SK-N-SH (cell line): Measurements from ENCODE around the gene RBPJL. TPM values are rescaled to one million over a fixed set of nuclear protein-coding genes. Genes with fewer than 3 reads are reported as not detected.
A peak's percentile ranks its signal among the peaks of the same experiment; 100 is the strongest.

Experiments
- CTCF ChIA-PET: fragments of 300-600, 350-600 bp; formaldehyde crosslinking; extraction: SDS; loops from one replicate; lab custom pipeline; 2021; lab: Yijun Ruan, JAX
- POLR2A ChIA-PET: fragments of 350-600 bp; sonication (Branson Sonifier 250); formaldehyde crosslinking; extraction: SDS; loops from one replicate; lab custom pipeline; 2020; ENCODE audit warnings: antibody characterized with exemption, inconsistent platforms; lab: Yijun Ruan, JAX
- DNase-seq: peaks from one replicate; pipeline ENCODE4 v3.0.0; 2012
- H2AFZ ChIP-seq: fragments of 200-600 bp; sonication (generic); 2 replicates; pipeline ENCODE4 v1.8.1; 2016; ENCODE audit warnings: antibody characterized with exemption, mild to moderate bottlenecking, low read depth
- H3F3A ChIP-seq: fragments of 200-600 bp; sonication (generic); replicated peaks from 2 replicates; pipeline ENCODE3; 2016; ENCODE audit warnings: antibody characterized with exemption, mild to moderate bottlenecking; ENCODE audit not compliant: insufficient read depth
- H3K27ac ChIP-seq, 2 experiments: fragments of 200-500 bp in 1 of 2; fragments of 200-600 bp in 1 of 2; sonication (Bioruptor generic) in 1 of 2; sonication (generic), shearing (Covaris generic) in 1 of 2; 2 replicates each; pipeline versions ENCODE4 v1.5.1 to v1.6.1; 2014 to 2016; ENCODE audit warnings: low read depth in 2 of 2, inconsistent platforms in 1 of 2, low read length in 1 of 2, mild to moderate bottlenecking in 1 of 2, mixed read lengths in 1 of 2
- H3K27me3 ChIP-seq: fragments of 200-600 bp; sonication (generic), shearing (Covaris generic); 2 replicates; pipeline ENCODE4 v1.6.1; 2016; ENCODE audit warnings: mixed run types; ENCODE audit not compliant: insufficient read depth
- H3K36me3 ChIP-seq, 2 experiments: fragments of 200-500 bp in 1 of 2; fragments of 200-600 bp in 1 of 2; sonication (Bioruptor generic) in 1 of 2; sonication (generic) in 1 of 2; replicated peaks in 1 of 2; 2 replicates each; pipeline versions ENCODE3 to v1.5.1; 2014 to 2016; ENCODE audit warnings: low read length in 1 of 2, mild to moderate bottlenecking in 1 of 2; ENCODE audit not compliant: insufficient read depth in 2 of 2, control insufficient read depth in 1 of 2
- H3K4me1 ChIP-seq, 2 experiments: fragments of 200-500 bp in 1 of 2; fragments of 200-600 bp in 1 of 2; sonication (Bioruptor generic) in 1 of 2; sonication (generic), shearing (Covaris generic) in 1 of 2; 2 replicates each; pipeline versions ENCODE4 v1.5.1 to v1.6.1; 2014 to 2016; ENCODE audit warnings: low read depth in 1 of 2, low read length in 1 of 2, mixed run types in 1 of 2; ENCODE audit not compliant: insufficient read depth in 2 of 2, control insufficient read depth in 1 of 2
- H3K4me2 ChIP-seq: fragments of 200-600 bp; sonication (generic), shearing (Covaris generic); 2 replicates; pipeline ENCODE4 v1.6.1; 2017; ENCODE audit warnings: mixed run types
- H3K4me3 ChIP-seq, 2 experiments: fragments of 200-500 bp in 1 of 2; fragments of 200-600 bp in 1 of 2; sonication (Bioruptor generic) in 1 of 2; sonication (generic), shearing (Covaris generic) in 1 of 2; 2 replicates each; pipeline versions ENCODE4 v1.5.1 to v1.8.1; 2014 to 2016; ENCODE audit warnings: low read depth in 2 of 2, inconsistent platforms in 1 of 2, low read length in 1 of 2, mild to moderate bottlenecking in 1 of 2, mixed read lengths in 1 of 2, moderate library complexity in 1 of 2
- H3K79me2 ChIP-seq: fragments of 200-600 bp; sonication (generic); 2 replicates; pipeline ENCODE4 v1.8.1; 2017; ENCODE audit warnings: mild to moderate bottlenecking; ENCODE audit not compliant: insufficient read depth
- H3K9ac ChIP-seq: fragments of 200-600 bp; sonication (generic); 2 replicates; pipeline ENCODE4 v1.6.1; 2017; ENCODE audit warnings: mixed run types
- H3K9me2 ChIP-seq: fragments of 200-600 bp; sonication (generic); 2 replicates; pipeline ENCODE4 v1.6.1; 2017; ENCODE audit warnings: mixed run types
- H3K9me3 ChIP-seq: fragments of 200-600 bp; sonication (generic); 2 replicates; pipeline ENCODE4 v1.6.1; 2017; ENCODE audit warnings: mixed run types, mild to moderate bottlenecking, moderate library complexity
- H4K20me1 ChIP-seq: fragments of 200-600 bp; sonication (generic); 2 replicates; pipeline ENCODE4 v1.6.1; 2017; ENCODE audit warnings: mild to moderate bottlenecking, mixed run types; ENCODE audit not compliant: insufficient read depth
- CHD2 ChIP-seq: fragments of 150-350 bp; IDR thresholded peaks from 2 replicates; pipeline ENCODE4 v1.6.1; 2018; ENCODE audit warnings: low read length; ENCODE audit not compliant: partially characterized antibody
- NRF1 ChIP-seq: IDR thresholded peaks from 2 replicates; pipeline ENCODE4 v1.6.1; 2012; ENCODE audit warnings: low read depth, mild to moderate bottlenecking, low read length
- RAD21 ChIP-seq: IDR thresholded peaks from 2 replicates; pipeline ENCODE4 v1.6.1; 2012; ENCODE audit warnings: mild to moderate bottlenecking, low read length
- SMC3 ChIP-seq: IDR thresholded peaks from 2 replicates; pipeline ENCODE4 v1.6.1; 2012; ENCODE audit warnings: low read depth, low read length, improper control_type of control experiment
- TAF1 ChIP-seq: IDR thresholded peaks from 2 replicates; pipeline ENCODE4 v1.6.1; 2012; ENCODE audit warnings: low read depth, mild to moderate bottlenecking, low read length, moderate library complexity, borderline replicate concordance
- WGBS: methylation state at CpG from one replicate; pipeline ENCODE4 v1.1.6; 2017; ENCODE audit warnings: low lambda C conversion rate; 5-methylcytosine and 5-hydroxymethylcytosine counted together
- polyA plus RNA-seq, 3 experiments: library from polyadenylated mRNA; depleted of rRNA; stranded (reverse); fragments of >200 nt; gene quantifications; 2 replicates each; pipeline ENCODE4 v1.2.3, GENCODE V29; 2012
- TF ChIP-seq, protein P1 (sequence below): fragments of 200-600 bp; sonication (generic); IDR thresholded peaks from 2 replicates; pipeline ENCODE4 v1.6.1; 2017; ENCODE audit warnings: antibody characterized with exemption, mild to moderate bottlenecking, moderate library complexity
- TF ChIP-seq, protein P2 (sequence below): IDR thresholded peaks from 2 replicates; pipeline ENCODE4; 2012

The RBPJL gene
- polyA plus RNA-seq, 1 of the 3 experiments (the other 2 are of a cell fraction), result not detected

DNA sequence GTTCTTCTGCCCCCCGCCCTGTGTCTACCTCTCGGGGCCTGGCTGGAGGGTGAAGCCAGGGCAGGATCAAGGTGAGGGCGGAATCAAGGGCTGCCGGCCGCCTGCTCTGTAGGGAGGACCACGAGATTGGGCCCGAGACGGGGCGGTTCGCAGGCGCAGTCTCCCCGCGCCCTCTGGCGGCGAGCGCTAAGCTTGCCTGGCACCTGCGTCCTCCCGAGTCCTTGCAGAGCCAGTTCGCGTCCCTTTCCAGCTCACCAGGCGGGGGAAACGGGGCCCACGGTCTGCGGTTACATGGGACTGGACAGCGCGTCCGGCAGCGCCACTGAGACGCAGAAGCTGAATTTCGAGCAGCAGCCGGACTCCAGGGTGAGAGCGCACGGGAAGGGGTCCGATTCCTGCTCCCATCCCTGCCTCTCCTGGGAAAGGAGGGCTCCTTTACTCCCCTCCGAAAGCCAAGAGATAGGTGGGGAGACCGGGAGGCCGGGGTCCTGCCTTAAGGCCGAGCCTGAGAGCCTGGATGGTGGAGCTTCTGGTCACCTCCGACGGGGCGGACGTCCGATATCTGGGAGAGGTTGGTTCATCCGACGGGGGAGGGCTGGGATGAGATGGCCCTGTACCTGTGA is 5.1 kb downstream of the RBPJL start:
- no peaks in the 10 kb centered on the region for H4K20me1 ChIP-seq
- ChIA-PET POLR2A (no interaction called here), CTCF (interaction anchor here (0.6 to 4.3 kb wide), 16 partner anchors 8 to 463 kb away, joined by 3 to 14 read pairs (median 5); partner anchors contain the start of gene SYS1)
- no peak overlapping the region for H3K27ac ChIP-seq
- H3F3A ChIP-seq, result no peaks in the 10 kb centered on the region
- DNase-seq, result peak; percentile 75
- no peaks in the 10 kb centered on the region for H3K36me3 ChIP-seq
- H3K9me2 ChIP-seq, result no peaks in the 10 kb centered on the region
- no peak overlapping the region for H3K9ac ChIP-seq
- no peaks in the 10 kb centered on the region for H3K79me2 ChIP-seq
- H3K27me3 ChIP-seq, result peaks cover 8% of the 10 kb centered on the region; the same call in 1 of the 2 replicates
- 64% methylated on average over 24 of the region's 45 CpGs for WGBS
- H3K4me3 ChIP-seq, result no peak overlapping the region
- H3K4me1 ChIP-seq, result no peaks in the 10 kb centered on the region
- TF ChIP-seq, protein P1, sequence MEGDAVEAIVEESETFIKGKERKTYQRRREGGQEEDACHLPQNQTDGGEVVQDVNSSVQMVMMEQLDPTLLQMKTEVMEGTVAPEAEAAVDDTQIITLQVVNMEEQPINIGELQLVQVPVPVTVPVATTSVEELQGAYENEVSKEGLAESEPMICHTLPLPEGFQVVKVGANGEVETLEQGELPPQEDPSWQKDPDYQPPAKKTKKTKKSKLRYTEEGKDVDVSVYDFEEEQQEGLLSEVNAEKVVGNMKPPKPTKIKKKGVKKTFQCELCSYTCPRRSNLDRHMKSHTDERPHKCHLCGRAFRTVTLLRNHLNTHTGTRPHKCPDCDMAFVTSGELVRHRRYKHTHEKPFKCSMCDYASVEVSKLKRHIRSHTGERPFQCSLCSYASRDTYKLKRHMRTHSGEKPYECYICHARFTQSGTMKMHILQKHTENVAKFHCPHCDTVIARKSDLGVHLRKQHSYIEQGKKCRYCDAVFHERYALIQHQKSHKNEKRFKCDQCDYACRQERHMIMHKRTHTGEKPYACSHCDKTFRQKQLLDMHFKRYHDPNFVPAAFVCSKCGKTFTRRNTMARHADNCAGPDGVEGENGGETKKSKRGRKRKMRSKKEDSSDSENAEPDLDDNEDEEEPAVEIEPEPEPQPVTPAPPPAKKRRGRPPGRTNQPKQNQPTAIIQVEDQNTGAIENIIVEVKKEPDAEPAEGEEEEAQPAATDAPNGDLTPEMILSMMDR, result peak; percentile 48
- TF ChIP-seq RAD21 (peak; percentile 37), SMC3 (peak; percentile 43), CHD2 (no peak), TAF1 (no peak)
- TF ChIP-seq, protein P2, sequence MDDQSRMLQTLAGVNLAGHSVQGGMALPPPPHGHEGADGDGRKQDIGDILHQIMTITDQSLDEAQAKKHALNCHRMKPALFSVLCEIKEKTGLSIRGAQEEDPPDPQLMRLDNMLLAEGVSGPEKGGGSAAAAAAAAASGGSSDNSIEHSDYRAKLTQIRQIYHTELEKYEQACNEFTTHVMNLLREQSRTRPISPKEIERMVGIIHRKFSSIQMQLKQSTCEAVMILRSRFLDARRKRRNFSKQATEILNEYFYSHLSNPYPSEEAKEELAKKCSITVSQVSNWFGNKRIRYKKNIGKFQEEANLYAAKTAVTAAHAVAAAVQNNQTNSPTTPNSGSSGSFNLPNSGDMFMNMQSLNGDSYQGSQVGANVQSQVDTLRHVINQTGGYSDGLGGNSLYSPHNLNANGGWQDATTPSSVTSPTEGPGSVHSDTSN, result no peak
- no peak overlapping the region for H3K4me2 ChIP-seq
- no peak overlapping the region for H2AFZ ChIP-seq
- no peaks in the 10 kb centered on the region for H3K9me3 ChIP-seq

DNA sequence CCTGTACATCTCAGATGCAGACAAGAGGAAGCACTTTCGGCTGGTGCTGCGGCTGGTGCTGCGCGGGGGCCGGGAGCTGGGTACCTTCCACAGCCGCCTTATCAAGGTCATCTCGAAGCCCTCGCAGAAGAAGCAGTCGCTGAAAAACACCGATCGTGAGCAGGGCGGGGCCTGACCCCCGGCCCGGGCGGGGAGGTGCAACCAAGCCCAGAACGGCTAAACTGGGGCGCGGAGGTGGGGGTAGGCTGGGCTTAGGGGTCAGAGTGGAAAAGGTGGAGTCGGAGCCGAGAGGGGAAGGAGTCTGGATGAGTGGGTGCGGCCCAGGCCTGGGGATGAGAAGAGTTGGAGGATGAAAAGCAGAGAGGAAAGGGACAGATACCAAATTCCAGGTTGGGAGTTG is 5.6 kb downstream of the RBPJL start:
- CTCF ChIA-PET, result interaction anchor here (0.6 to 4.3 kb wide), 16 partner anchors 8 to 462 kb away, joined by 3 to 14 read pairs (median 5); partner anchors contain the start of gene SYS1
- no peak for DNase-seq
- Histone ChIP-seq H2AFZ (no peak overlapping the region), H3F3A (no peaks in the 10 kb centered on the region), H3K4me1 (no peaks in the 10 kb centered on the region), H3K36me3 (no peaks in the 10 kb centered on the region), H4K20me1 (no peaks in the 10 kb centered on the region)
- TF ChIP-seq NRF1, result no peak
- no peak for TF ChIP-seq TAF1
- TF ChIP-seq, all 33 proteins: peak for 0
- Histone ChIP-seq H3K9me3 (no peaks in the 10 kb centered on the region), H3K9ac (no peak overlapping the region), H3K27ac (no peak overlapping the region), H3K27me3 (peaks cover 9% of the 10 kb centered on the region; the same call in 1 of the 2 replicates), H3K79me2 (no peaks in the 10 kb centered on the region), H3K4me2 (no peak overlapping the region), H3K9me2 (no peaks in the 10 kb centered on the region), H3K4me3 (no peak overlapping the region)
- 58% methylated on average over 14 of the region's 21 CpGs for WGBS
- POLR2A ChIA-PET, result no interaction called here
